Pons (tissue), 1 donor: Measurements from ENCODE around the gene TET3.
A peak's percentile ranks its signal among the peaks of the same experiment; 100 is the strongest.
"Not testable (repeated sequence)": the region's sequence is repeated elsewhere in the genome, so short reads cannot be mapped to it uniquely, and the experiment has no call there.

Source experiments
- DNase-seq: peaks from one replicate; pipeline ENCODE4 v3.0.0-alpha.2; 2016; ENCODE audit warnings: low spot score

TET3 gene

DNA sequence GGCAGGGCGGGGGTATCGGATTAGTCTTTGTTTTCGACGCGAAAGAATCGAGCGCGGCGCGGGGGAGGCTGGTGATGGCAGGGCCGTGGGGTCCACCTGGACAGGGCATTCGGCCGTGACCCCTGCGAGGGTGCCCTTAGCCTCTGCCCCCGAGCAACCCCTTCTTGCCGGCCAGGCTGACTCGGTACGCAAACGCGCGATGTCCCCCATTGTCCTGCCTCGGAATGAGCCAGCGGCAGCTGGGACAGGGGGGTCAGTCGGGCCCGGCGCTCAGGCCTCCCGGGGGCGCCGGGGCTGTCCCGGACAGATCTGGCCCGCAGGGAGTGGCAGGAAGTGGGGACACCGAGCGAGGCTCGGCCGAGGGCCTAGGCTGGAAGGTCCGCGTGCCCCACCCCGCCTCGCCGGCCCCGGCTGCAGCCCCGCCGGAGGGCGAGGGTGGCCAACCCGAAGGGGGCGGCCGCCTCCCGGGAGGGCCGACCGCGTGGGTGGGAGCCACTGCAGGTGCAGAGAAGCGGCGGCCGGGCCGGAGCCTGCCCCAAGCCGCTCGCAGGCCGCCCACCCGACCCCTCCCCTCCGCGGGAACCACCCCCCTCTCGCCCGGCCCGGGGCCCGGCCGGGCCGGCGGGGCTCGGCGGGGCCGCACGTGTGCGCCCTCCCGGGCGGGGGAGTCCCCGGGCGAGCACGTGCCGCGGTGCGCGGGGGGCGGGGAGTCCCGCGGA lies at the start of gene TET3:
TET3 (plus strand) TSS at position 708 of the 719 bp plus-strand sequence. CDS start 1,494 bp downstream, outside the sequence.
- no peak for DNase-seq

DNA sequence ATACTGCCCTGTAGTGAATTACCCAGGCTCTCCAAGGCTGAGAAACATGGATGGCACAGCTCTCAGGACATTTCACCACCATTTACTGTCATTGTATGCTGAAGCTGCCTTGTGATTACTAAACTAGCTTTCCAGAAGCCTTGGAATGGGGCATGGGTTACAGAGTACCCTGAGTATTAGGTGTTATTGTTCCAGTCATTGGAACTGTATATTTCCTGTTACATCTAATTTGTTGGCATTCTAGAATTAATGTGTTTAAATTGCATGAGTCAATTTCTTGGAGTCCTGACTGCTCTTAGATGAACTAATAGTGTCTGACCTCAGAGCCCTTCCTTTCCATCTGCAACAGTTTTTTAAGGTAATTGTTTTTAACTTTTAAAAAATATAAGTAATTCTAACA lies 49.1 kb upstream of the TET3 start:
- no peak for DNase-seq

DNA sequence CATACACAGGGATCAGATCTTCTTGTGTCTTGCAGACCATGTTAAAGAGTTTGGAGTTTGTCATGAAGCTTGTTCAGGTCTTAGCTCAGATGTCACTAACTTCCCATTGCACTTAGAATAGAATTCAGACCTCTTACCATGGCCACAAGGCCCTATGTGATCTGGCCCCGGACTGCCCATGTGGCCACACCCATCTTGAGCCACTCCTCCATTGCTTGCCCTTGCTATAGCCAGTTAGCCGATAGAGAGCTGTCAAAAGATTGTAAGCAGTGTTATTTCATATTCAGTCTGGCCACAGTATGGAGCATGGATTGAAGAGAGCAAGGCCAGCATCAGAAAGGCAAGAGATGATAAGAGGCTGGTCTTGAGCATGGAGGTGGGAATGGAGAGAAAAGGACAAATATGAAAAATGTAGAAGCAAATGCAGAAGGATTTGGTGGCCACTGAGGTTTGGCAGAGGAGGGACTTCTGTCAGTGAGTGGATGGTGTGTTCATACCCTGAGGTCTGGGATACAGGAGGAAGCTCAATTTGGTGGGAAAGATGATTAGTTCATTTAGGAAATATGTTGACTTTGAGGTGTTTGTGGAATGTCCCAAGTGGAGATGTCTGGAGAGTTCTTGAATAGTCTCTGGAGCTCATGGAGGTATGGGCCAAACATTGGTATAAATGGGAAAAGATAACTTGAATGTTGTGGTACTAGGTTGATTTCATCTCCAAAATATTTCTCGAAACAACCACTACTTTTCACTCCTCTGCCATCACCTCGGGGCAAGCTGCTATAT lies 47.4 kb upstream of the TET3 start:
- no peak for DNase-seq

DNA sequence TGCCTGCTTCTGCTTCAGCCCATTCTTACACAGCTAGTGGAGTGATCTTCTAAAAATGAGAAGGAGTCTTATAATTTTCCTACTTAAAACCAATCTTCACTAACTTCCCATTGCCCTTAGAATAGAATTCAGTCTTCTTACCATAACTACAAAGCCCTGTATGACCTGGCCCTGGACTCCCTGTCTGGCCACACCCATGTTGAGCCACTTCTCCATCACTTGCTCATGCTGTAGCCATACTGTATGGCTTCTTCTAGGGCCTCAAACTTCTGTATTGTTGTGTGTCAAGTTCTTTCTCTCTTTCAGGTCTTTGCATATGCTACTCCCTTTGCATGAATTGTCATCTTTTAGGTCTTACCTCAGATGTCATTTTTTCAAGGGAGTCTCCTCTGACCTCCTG lies 46.8 kb upstream of the TET3 start:
- DNase-seq: no peak

GRCh38 chr2:73938718-73939352 lies 45.9 kb upstream of the TET3 start:
- no peak for DNase-seq

GRCh38 chr2:73939419-73939818 lies 45.3 kb upstream of the TET3 start:
- no peak for DNase-seq

- not testable (repeated sequence) for DNase-seq
Measured at GRCh38 chr2:73940066-73940465, 44.6 kb upstream of the TET3 start.

DNA sequence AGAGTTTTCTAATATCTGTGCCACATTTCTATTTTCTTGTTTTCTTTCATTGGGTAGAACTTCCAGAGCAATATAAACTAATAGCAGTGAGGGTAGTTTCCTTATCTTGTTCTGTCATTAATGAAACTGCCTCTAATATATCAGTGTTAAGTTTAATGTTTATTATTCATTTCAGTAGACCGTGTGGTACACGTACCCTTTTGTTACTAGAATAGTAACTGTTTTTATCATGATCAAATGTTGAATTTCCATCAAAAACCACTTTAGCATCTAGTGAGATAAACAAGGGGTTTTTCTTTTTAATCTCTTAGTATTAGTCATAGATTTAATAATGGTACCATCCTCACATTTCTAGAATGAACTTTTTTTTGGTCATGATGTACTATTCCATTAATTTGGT lies 42.0 kb upstream of the TET3 start:
- no peak for DNase-seq

- no peak for DNase-seq
Measured at GRCh38 chr2:73944714-73945113, 40.0 kb upstream of the TET3 start.

- no peak for DNase-seq
Measured at GRCh38 chr2:73946215-73946614, 38.5 kb upstream of the TET3 start.

DNA sequence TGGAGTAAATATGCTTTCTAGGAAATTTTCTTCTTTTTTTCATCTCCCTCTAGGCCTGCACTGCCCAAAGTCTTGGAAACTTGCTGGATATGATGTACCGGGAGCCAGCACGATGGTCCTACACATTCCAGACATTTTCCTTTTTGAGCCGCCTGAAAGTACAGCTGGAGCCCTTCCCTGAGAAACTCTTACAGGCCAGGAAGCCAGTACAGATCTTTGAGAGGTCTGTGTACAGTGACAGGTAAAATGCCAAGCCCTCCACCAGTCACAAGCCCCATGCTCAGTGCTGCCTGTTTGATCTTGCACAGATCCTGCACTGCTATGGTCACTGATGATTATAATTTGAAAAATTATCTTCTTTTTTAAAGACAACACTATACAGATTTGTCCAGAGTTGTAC lies 38.0 kb upstream of the TET3 start:
- no peak for DNase-seq

DNA sequence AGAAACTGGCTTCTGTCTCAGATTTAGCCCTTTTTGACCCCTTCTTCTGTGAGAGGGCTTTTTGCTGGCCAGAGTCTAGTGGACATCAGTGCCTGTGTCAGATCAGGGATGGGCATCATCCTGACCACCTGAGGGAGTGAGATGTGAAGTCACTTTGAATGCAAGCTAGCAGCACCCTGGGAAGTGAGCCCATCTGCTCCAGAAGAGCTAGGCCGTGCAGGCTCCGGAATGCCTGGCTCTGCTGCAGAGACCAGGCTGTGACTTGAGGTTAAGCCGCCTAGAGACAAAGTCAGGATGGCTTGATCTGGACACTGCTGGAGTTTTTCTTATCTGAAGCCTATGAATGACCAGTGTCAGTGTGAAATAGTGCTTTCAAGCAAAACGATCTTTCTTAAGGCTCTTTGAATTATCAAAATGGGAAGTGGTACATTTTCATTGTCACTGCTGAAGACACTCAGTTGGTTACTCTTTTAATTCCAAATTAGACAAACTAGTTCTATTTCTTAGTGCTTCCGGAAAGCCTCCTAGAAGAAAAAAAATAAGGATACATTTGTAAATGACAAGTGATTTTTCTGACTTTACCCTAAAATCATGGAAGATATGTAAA lies 37.2 kb upstream of the TET3 start:
- DNase-seq: no peak

- DNase-seq: no peak
Measured at GRCh38 chr2:73949802-73950201, 34.9 kb upstream of the TET3 start.

GRCh38 chr2:73952499-73953446 lies 31.9 kb upstream of the TET3 start:
- peak; percentile 80 for DNase-seq

DNA sequence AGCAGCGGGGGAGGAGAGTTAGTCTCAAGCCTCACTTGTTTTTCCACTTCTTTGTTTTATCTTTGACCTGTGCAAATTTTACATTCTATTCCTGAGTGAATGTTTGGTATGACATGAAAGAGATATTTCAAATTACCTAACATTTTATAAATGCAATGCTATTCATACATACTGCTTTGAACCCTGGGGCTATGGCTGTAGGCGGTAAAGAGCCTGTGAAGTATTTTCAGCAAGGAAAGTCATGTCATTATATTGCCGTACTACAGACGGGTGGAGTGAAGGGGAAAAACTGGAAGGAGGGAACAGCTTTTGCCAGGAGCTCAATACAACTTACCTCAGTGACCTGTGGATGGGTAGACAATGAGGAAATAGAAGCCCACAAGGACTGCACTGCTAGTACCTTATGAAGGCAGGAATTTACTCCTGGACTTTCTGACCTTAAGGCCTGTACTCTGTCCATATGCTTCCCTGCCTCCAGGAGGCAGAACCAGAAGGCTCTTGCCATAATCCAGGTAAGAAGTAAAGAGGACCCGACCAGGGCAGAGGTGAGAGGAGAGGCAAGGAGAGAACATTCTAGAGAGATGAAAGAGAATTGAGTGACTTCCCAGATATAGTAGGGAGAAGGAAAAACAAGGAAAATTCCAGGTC lies 28.4 kb upstream of the TET3 start:
- no peak for DNase-seq

DNA sequence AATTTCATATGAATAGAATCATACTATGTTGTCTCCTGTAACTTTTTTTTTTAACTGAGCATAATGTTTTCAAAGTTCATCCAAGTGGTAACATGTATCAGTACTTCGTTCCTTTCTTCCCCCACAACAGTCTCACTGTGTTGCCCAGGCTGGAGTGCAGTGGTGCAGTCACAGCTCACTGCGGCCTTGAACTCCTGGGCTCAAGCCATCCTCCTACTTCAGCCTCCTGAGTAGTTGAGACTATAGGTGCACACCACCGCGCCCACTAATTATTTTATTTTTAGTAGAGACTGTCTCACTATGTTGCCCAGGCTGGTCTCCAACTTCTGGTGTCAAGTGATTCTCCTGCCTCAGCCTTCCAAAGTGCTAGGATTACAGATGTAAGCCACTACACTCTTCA lies 23.4 kb upstream of the TET3 start:
- no peak for DNase-seq

DNA sequence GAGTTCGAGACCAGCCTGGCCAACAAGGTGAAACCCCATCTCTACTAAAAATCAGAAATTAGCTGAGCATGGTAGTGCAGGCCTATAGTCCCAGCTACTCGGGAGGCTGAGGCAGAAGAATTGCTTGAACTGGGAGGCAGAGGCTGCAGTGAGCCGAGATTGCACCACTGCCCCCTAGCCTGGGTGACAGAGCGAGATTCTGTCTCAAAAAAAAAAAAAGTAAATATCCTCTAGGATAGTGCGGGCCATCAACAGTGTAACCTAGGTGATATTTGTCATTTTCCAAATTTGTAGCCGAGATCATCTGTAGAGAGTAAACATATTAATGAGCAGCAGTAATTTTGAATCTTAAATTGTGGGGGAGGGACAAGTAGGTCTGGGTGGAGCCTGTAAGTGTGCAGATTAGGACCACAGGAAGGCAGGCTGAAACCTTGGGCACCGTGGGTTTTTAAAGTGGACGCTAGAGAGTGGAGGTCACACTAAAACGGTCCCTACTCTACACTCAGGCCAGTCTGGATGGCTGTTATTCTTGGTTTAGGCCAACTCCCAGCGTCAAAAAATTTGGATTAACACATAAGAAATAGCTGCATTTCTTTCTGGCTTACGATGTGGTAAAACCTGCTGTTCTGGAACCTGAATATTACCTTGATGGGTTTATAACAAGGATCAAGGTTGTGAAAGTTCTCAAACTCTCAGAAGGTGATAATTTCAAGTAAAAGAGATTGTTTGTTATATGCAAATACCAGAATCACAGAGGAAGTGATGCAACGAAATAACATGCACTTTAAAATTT lies 22.7 kb upstream of the TET3 start:
- DNase-seq: no peak

DNA sequence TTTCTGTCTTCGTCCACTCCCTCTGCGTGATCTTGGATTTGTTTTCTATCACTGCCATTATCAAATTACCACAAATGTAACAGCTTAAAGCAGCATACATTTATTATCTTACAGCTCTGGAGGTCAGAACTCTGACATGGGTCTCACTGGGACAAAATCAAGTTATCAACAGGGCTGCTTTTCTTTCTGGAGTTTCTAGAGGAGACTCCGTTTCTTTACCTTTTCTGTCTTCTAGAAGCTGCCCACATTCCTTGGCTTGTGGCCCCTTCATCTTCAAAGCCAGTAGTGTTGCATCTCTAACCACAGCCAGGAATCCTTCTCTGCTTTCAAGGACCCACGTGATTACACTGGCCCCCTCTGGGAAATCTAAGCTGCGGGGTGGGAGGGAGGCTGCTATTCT lies 21.9 kb upstream of the TET3 start:
- no peak for DNase-seq

GRCh38 chr2:73963385-73964120 lies 21.2 kb upstream of the TET3 start:
- no peak for DNase-seq
